HCT116 (cell line): ENCODE data around the gene ATP6V0C. TPM values are rescaled to one million over a fixed set of nuclear protein-coding genes. Genes with fewer than 3 reads are reported as not detected.

Experiments
- ATAC-seq: fragments of 200-7000 bp; cut with Tn5 transposase; 2 replicates; pipeline ENCODE4 v1.9.1; 2020; ENCODE audit warnings: mild to moderate bottlenecking, moderate library complexity
- BruUV-seq: library from RNA; stranded (reverse); fragments of 400-500 nt; replicated peaks from 2 replicates; lab custom pipeline; 2021; lab: Mats Ljungman, UMichigan
- CTCF ChIA-PET: fragments of 300-600 bp; sonication (Branson Sonifier 250); formaldehyde crosslinking; loops from one replicate; lab custom pipeline; 2021; ENCODE audit warnings: antibody characterized with exemption; lab: Charles Lee
- POLR2A ChIA-PET: fragments of 300-600, 350-600 bp; sonication (Branson Sonifier 250); formaldehyde crosslinking; loops from one replicate; lab custom pipeline; 2021; ENCODE audit warnings: antibody characterized with exemption; lab: Charles Lee
- RAD21 ChIA-PET, 2 experiments: fragments of 300-600 bp; sonication (Branson Sonifier 250); formaldehyde crosslinking; loops; one replicate each; lab custom pipeline; 2023; ENCODE audit warnings: low total read pairs in 2 of 2; ENCODE audit not compliant: uncharacterized antibody in 2 of 2, unreplicated experiment in 2 of 2, low non-redundant PET in 1 of 2; lab: Charles Lee
- DNase-seq: peaks from one replicate; pipeline ENCODE4 v3.0.0-alpha.2; 2010; ENCODE audit warnings: low read depth, low spot score
- H2AFZ ChIP-seq: fragments of 200-600 bp; shearing (Covaris generic), sonication (generic); 2 replicates; pipeline ENCODE4 v1.6.1; 2017; ENCODE audit warnings: low read depth, mixed run types, mixed read lengths, antibody characterized with exemption, low read length; ENCODE audit not compliant: poor library complexity, severe bottlenecking
- H3K27ac ChIP-seq: 2 replicates; pipeline ENCODE4 v1.5.1; 2012; ENCODE audit warnings: low read depth, low read length
- H3K27me3 ChIP-seq: fragments of 200-600 bp; sonication (generic); 2 replicates; pipeline ENCODE4 v1.6.1; 2016; ENCODE audit warnings: mixed run types, low read length, mixed read lengths; ENCODE audit not compliant: insufficient read depth
- H3K36me3 ChIP-seq, 2 experiments: fragments of 200-500 bp in 1 of 2; fragments of 200-600 bp in 1 of 2; sonication (Bioruptor generic) in 1 of 2; sonication (generic) in 1 of 2; 2 replicates each; pipeline versions ENCODE4 v1.5.1 to v1.6.1; 2014 to 2016; ENCODE audit warnings: low read length in 2 of 2, inconsistent platforms in 1 of 2, mixed read lengths in 1 of 2, mixed run types in 1 of 2; ENCODE audit not compliant: insufficient read depth in 2 of 2, control insufficient read depth in 1 of 2
- H3K4me1 ChIP-seq, 2 experiments: fragments of 200-600 bp in 1 of 2; sonication (generic) in 1 of 2; 2 replicates each; pipeline versions ENCODE4 v1.5.1 to v1.6.1; 2012 to 2017; ENCODE audit warnings: low read length in 2 of 2, inconsistent platforms in 1 of 2, mild to moderate bottlenecking in 1 of 2, mixed read lengths in 1 of 2, mixed run types in 1 of 2, moderate library complexity in 1 of 2; ENCODE audit not compliant: insufficient read depth in 2 of 2, control insufficient read depth in 1 of 2
- H3K4me2 ChIP-seq: fragments of 200-600 bp; sonication (generic); 2 replicates; pipeline ENCODE4 v1.6.1; 2017; ENCODE audit warnings: mixed run types, low read length, mixed read lengths
- H3K4me3 ChIP-seq, 2 experiments: fragments of 200-600 bp in 1 of 2; sonication (generic) in 1 of 2; replicated peaks in 1 of 2; 2 replicates each; pipeline ENCODE4 v1.5.1; 2011 to 2016; ENCODE audit warnings: low read length in 2 of 2, control low read depth in 1 of 2, low read depth in 1 of 2, mild to moderate bottlenecking in 1 of 2, mixed read lengths in 1 of 2, mixed run types in 1 of 2
- H3K79me2 ChIP-seq: fragments of 200-600 bp; sonication (generic); 2 replicates; pipeline ENCODE4 v1.6.1; 2017; ENCODE audit warnings: mild to moderate bottlenecking, mixed run types, low read length, moderate library complexity, mixed read lengths; ENCODE audit not compliant: insufficient read depth
- H3K9ac ChIP-seq: fragments of 200-600 bp; sonication (generic); 2 replicates; pipeline ENCODE4 v1.6.1; 2016; ENCODE audit warnings: low read length, mixed read lengths
- H3K9me2 ChIP-seq: fragments of 200-600 bp; sonication (generic), shearing (Covaris generic); 2 replicates; pipeline ENCODE4 v1.6.1; 2017; ENCODE audit warnings: mixed run types, mild to moderate bottlenecking, moderate library complexity; ENCODE audit not compliant: insufficient read depth
- H3K9me3 ChIP-seq, 2 experiments: fragments of 200-500 bp in 1 of 2; fragments of 200-600 bp in 1 of 2; sonication (Bioruptor generic) in 1 of 2; sonication (generic) in 1 of 2; 2 replicates each; pipeline ENCODE4 v1.6.1; 2014 to 2017; ENCODE audit warnings: low read length in 2 of 2, mixed read lengths in 2 of 2, inconsistent platforms in 1 of 2, low read depth in 1 of 2, mild to moderate bottlenecking in 1 of 2, mixed run types in 1 of 2, moderate library complexity in 1 of 2; ENCODE audit not compliant: control insufficient read depth in 1 of 2, insufficient read depth in 1 of 2
- H4K20me1 ChIP-seq: fragments of 200-600 bp; sonication (generic), shearing (Covaris generic); 2 replicates; pipeline ENCODE4 v1.6.1; 2017; ENCODE audit warnings: mixed run types, mild to moderate bottlenecking, moderate library complexity; ENCODE audit not compliant: insufficient read depth
- CBX3 ChIP-seq: IDR thresholded peaks from 2 replicates; pipeline ENCODE4 v1.6.1; 2012; ENCODE audit warnings: low read depth
- CEBPB ChIP-seq: IDR thresholded peaks from 2 replicates; pipeline ENCODE4 v1.6.1; 2012; ENCODE audit warnings: low read depth
- EGR1 ChIP-seq: IDR thresholded peaks from 2 replicates; pipeline ENCODE4 v1.6.1; 2012; ENCODE audit warnings: low read depth
- ELF1 ChIP-seq: IDR thresholded peaks from 2 replicates; pipeline ENCODE4 v1.6.1; 2012; ENCODE audit warnings: low read depth, borderline replicate concordance
- EZH2 ChIP-seq: fragments of 200-600 bp; sonication (generic); IDR thresholded peaks from 2 replicates; pipeline ENCODE4 v1.6.1; 2017; ENCODE audit warnings: antibody characterized with exemption, mixed run types
- EZH2phosphoT487 ChIP-seq: fragments of 200-600 bp; IDR thresholded peaks from 2 replicates; pipeline ENCODE4 v1.6.1; 2018; ENCODE audit warnings: antibody characterized with exemption, borderline replicate concordance
- FOSL1 ChIP-seq: IDR thresholded peaks from 2 replicates; pipeline ENCODE4 v1.6.1; 2012; ENCODE audit warnings: low read depth
- MAX ChIP-seq: IDR thresholded peaks from 2 replicates; pipeline ENCODE4 v1.6.1; 2012
- POLR2A ChIP-seq: IDR thresholded peaks from 2 replicates; pipeline ENCODE4 v1.7.0; 2011; ENCODE audit warnings: borderline replicate concordance; ENCODE audit not compliant: insufficient read depth, insufficient read length; ENCODE audit errors: extremely low read depth
- POLR2AphosphoS5 ChIP-seq: IDR thresholded peaks from 2 replicates; pipeline ENCODE4 v1.6.1; 2011; ENCODE audit warnings: mild to moderate bottlenecking, low read depth, low read length, moderate library complexity
- RAD21 ChIP-seq: IDR thresholded peaks from 2 replicates; pipeline ENCODE4 v1.6.1; 2012; ENCODE audit warnings: low read depth, mild to moderate bottlenecking
- SRF ChIP-seq: IDR thresholded peaks from 2 replicates; pipeline ENCODE4 v1.6.1; 2012; ENCODE audit warnings: low read depth
- TCF7L2 ChIP-seq: IDR thresholded peaks from 2 replicates; pipeline ENCODE4 v1.7.0; 2011; ENCODE audit warnings: borderline replicate concordance, inconsistent platforms; ENCODE audit not compliant: insufficient read depth, insufficient read length; ENCODE audit errors: extremely low read depth
- YY1 ChIP-seq: IDR thresholded peaks from 2 replicates; pipeline ENCODE4 v1.6.1; 2011; ENCODE audit warnings: low read length, low read depth, moderate library complexity, mild to moderate bottlenecking; ENCODE audit not compliant: insufficient replicate concordance; ENCODE audit errors: extremely low read depth
- ZBTB33 ChIP-seq: IDR thresholded peaks from 2 replicates; pipeline ENCODE4 v1.6.1; 2011; ENCODE audit warnings: mild to moderate bottlenecking, low read length, moderate library complexity; ENCODE audit not compliant: insufficient replicate concordance; ENCODE audit errors: extremely low read depth
- ZFX ChIP-seq: fragments of 450-650 bp; IDR thresholded peaks from 2 replicates; pipeline ENCODE4 v1.6.1; 2017
- intact Hi-C: fragments of 100-400 bp; cut with micrococcal nuclease; formaldehyde crosslinking; loops from 2 replicates; pipeline ENCODE4 v1.10.0; 2022
- total RNA-seq: library from RNA; stranded (reverse); gene quantifications from one replicate; pipeline ENCODE4 v1.2.1, GENCODE V29; 2021; ENCODE audit not compliant: unreplicated experiment
- TF ChIP-seq, protein P1 (sequence below), 3 experiments: fragments of 200-600 bp in 1 of 3; sonication (generic) in 1 of 3; IDR thresholded peaks in 2 of 3; conservative IDR thresholded peaks in 1 of 3; 2 replicates each; pipeline ENCODE4 v1.5.1; 2012 to 2017; ENCODE audit warnings: low read depth in 2 of 3, low read length in 2 of 3, antibody characterized with exemption in 1 of 3, borderline replicate concordance in 1 of 3, control low read depth in 1 of 3, mild to moderate bottlenecking in 1 of 3, mixed read lengths in 1 of 3, mixed run types in 1 of 3, moderate library complexity in 1 of 3; ENCODE audit not compliant: insufficient read depth in 1 of 3
- TF ChIP-seq, protein P2 (sequence below): IDR thresholded peaks from 2 replicates; pipeline ENCODE4 v1.6.1; 2012

The ATP6V0C gene
- total RNA-seq, 1 experiment from 2014 or later = 187 TPM

DNA sequence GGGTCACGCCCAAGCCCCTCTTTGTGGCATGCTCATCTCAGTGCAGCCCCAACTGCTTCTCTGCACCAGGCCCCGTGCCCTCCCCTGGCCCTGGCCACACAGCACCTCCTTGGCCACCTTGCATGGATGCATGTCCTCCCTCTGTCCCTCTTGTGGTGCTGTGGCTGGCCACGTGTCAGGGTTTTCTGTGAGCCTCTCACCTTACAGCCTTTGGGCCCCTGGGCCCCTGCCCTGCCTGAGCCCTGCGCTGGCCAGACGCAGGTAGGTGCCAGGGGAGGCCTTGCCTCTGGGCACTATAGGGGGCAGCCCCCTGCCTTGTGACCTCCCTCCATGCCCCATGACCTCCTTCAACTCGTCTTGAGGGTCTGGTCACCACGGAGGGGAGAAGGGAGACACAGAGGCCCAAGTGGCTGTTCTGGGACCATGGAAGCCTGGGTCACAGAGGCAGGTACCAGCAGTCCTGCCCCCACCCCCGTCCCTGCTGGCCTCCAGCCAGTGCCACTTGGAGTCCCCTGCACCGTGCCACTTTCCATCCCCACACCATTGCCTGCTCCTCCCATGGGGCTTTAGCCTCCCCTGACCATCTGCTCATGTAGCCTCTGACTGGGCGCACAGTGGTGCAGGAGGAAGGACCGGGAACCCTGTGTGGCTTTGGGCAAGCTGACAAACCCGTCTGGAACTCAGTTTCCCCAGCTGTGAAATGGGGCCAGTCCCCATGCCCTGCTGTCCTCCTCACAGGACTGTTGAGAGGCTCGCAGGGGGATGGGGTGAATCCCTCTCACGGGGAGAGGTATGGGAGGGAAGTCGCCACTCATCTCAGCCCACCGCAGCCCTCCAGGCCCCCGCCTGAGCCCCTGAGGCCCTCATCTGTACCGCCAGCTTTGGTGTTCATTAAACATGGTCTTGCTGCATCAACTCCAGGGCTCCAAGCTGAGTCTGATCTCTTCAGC lies 11.5 kb upstream of the ATP6V0C start:
- BruUV-seq = no TSS peak
- no peak overlapping the region for H3K9ac ChIP-seq
- intact Hi-C loops = loop anchor here (2.0 to 10.0 kb wide), 4 partner anchors 71 to 307 kb away; partner anchors contain the start of genes ABCA3, CASKIN1 and RNPS1
- ChIA-PET POLR2A (no interaction called here), CTCF (interaction anchor here (0.7 to 1.3 kb wide), 5 partner anchors 61 to 351 kb away, joined by 3 to 15 read pairs (median 3); partner anchors contain the start of gene ECI1), RAD21 (interaction anchor here (0.9 kb wide), 2 partner anchors 27 to 308 kb away, joined by 3 to 6 read pairs; partner anchors contain the start of gene TBC1D24 (in 1 of the 2))
- H3K27ac ChIP-seq = no peak overlapping the region
- H4K20me1 ChIP-seq = no peaks in the 10 kb centered on the region
- H3K36me3 ChIP-seq = peaks cover 0 to 4% of the 10 kb centered on the region in 2 experiments; a peak in 1 of 4 replicates
- TF ChIP-seq YY1 (no peak), EGR1 (no peak), ELF1 (no peak), CEBPB (no peak), CBX3 (no peak), POLR2A (no peak), ZBTB33 (no peak), TCF7L2 (no peak), EZH2 (no peak), ZFX (no peak), SRF (no peak), FOSL1 (no peak), MAX (no peak), RAD21 (no peak), POLR2AphosphoS5 (no peak), EZH2phosphoT487 (no peak)
- TF ChIP-seq, protein P1, sequence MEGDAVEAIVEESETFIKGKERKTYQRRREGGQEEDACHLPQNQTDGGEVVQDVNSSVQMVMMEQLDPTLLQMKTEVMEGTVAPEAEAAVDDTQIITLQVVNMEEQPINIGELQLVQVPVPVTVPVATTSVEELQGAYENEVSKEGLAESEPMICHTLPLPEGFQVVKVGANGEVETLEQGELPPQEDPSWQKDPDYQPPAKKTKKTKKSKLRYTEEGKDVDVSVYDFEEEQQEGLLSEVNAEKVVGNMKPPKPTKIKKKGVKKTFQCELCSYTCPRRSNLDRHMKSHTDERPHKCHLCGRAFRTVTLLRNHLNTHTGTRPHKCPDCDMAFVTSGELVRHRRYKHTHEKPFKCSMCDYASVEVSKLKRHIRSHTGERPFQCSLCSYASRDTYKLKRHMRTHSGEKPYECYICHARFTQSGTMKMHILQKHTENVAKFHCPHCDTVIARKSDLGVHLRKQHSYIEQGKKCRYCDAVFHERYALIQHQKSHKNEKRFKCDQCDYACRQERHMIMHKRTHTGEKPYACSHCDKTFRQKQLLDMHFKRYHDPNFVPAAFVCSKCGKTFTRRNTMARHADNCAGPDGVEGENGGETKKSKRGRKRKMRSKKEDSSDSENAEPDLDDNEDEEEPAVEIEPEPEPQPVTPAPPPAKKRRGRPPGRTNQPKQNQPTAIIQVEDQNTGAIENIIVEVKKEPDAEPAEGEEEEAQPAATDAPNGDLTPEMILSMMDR (IDR thresholded peaks at IDR 0.05 in 2 of 3, conservative IDR thresholded peaks at IDR 0.05 in 1 of 3; ENCODE audit: borderline replicate concordance in 1 of 3, insufficient read depth in 1 of 3, low read depth in 2 of 3, low read length in 2 of 3) = no peak
- TF ChIP-seq, protein P2, sequence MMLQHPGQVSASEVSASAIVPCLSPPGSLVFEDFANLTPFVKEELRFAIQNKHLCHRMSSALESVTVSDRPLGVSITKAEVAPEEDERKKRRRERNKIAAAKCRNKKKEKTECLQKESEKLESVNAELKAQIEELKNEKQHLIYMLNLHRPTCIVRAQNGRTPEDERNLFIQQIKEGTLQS = no peak
- ATAC-seq (no peak), DNase-seq (no peak)
- H3K4me3 ChIP-seq = no peak overlapping the region
- H3K79me2 ChIP-seq = no peaks in the 10 kb centered on the region
- no peaks in the 10 kb centered on the region for H3K9me2 ChIP-seq
- H3K27me3 ChIP-seq = no peaks in the 10 kb centered on the region
- peaks cover 3 to 12% of the 10 kb centered on the region in 2 experiments; a peak in 3 of 4 replicates for H3K4me1 ChIP-seq
- no peak overlapping the region for H2AFZ ChIP-seq
- H3K4me2 ChIP-seq = no peak overlapping the region; the same call in 1 of the 2 replicates
- no peaks in the 10 kb centered on the region for H3K9me3 ChIP-seq
